Panc1 (cell line): Measurements from ENCODE around the gene B4GALNT2.

Experiments
- POLR2AphosphoS5 ChIP-seq: IDR thresholded peaks from 2 replicates; pipeline ENCODE4 v1.6.1; 2012; ENCODE audit warnings: mild to moderate bottlenecking, low read depth, low read length, moderate library complexity
- TCF7L2 ChIP-seq: IDR thresholded peaks from 2 replicates; pipeline ENCODE4 v1.6.1; 2011; ENCODE audit warnings: mild to moderate bottlenecking, low read depth, low read length, inconsistent platforms
- TF ChIP-seq, protein P1 (sequence below): fragments of 450-650 bp; IDR thresholded peaks from 2 replicates; pipeline ENCODE4 v1.5.1; 2017; ENCODE audit warnings: mild to moderate bottlenecking
- TF ChIP-seq, protein P2 (sequence below), 2 experiments: IDR thresholded peaks; 2 replicates each; pipeline ENCODE4 v1.6.1; 2011 to 2012; ENCODE audit warnings: low read depth in 2 of 2, control low read depth in 1 of 2, low read length in 1 of 2, mild to moderate bottlenecking in 1 of 2, moderate library complexity in 1 of 2; ENCODE audit not compliant: insufficient read depth in 1 of 2

DNA sequence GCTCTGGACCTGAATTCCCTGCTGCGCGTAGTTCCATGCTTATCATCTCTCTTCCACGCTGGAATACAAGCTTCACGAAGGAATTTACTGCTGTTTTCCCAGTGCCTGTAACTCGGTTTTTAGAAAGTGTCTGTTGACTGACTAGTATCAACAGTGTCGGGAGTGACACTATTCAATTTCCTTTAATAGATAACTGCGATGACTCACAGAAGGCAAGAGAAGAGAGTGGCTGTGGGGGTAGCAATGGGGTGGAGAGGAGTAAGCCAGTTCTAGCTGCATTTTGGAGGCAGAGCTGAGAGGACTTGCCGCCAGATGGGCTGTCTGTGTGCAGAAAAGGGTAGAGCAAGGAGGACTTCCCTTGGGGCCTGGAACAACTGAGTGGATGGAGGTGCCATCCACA, 25.2 kb downstream of the B4GALNT2 start:
- TF ChIP-seq, protein P1, sequence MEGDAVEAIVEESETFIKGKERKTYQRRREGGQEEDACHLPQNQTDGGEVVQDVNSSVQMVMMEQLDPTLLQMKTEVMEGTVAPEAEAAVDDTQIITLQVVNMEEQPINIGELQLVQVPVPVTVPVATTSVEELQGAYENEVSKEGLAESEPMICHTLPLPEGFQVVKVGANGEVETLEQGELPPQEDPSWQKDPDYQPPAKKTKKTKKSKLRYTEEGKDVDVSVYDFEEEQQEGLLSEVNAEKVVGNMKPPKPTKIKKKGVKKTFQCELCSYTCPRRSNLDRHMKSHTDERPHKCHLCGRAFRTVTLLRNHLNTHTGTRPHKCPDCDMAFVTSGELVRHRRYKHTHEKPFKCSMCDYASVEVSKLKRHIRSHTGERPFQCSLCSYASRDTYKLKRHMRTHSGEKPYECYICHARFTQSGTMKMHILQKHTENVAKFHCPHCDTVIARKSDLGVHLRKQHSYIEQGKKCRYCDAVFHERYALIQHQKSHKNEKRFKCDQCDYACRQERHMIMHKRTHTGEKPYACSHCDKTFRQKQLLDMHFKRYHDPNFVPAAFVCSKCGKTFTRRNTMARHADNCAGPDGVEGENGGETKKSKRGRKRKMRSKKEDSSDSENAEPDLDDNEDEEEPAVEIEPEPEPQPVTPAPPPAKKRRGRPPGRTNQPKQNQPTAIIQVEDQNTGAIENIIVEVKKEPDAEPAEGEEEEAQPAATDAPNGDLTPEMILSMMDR = no peak
- TF ChIP-seq, protein P2, sequence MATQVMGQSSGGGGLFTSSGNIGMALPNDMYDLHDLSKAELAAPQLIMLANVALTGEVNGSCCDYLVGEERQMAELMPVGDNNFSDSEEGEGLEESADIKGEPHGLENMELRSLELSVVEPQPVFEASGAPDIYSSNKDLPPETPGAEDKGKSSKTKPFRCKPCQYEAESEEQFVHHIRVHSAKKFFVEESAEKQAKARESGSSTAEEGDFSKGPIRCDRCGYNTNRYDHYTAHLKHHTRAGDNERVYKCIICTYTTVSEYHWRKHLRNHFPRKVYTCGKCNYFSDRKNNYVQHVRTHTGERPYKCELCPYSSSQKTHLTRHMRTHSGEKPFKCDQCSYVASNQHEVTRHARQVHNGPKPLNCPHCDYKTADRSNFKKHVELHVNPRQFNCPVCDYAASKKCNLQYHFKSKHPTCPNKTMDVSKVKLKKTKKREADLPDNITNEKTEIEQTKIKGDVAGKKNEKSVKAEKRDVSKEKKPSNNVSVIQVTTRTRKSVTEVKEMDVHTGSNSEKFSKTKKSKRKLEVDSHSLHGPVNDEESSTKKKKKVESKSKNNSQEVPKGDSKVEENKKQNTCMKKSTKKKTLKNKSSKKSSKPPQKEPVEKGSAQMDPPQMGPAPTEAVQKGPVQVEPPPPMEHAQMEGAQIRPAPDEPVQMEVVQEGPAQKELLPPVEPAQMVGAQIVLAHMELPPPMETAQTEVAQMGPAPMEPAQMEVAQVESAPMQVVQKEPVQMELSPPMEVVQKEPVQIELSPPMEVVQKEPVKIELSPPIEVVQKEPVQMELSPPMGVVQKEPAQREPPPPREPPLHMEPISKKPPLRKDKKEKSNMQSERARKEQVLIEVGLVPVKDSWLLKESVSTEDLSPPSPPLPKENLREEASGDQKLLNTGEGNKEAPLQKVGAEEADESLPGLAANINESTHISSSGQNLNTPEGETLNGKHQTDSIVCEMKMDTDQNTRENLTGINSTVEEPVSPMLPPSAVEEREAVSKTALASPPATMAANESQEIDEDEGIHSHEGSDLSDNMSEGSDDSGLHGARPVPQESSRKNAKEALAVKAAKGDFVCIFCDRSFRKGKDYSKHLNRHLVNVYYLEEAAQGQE (IDR thresholded peaks at IDR 0.05; ENCODE audit: insufficient read depth in 1 of 2, low read depth in 2 of 2, low read length in 1 of 2) = no peak
- TF ChIP-seq POLR2AphosphoS5 = no peak
- no peak for TF ChIP-seq TCF7L2
